Jurkat, Clone E6-1 (cell line): ENCODE measurements around the gene LCE1D.

Experiments used
- DNase-seq: peaks from one replicate; pipeline ENCODE4 v3.0.0-alpha.2; 2011; ENCODE audit warnings: low read depth, low spot score
- H3K4me3 ChIP-seq: 2 replicates; pipeline ENCODE4 v1.5.1; 2011; ENCODE audit warnings: mild to moderate bottlenecking, low read length, control low read depth, moderate library complexity

Gene LCE1D

DNA sequence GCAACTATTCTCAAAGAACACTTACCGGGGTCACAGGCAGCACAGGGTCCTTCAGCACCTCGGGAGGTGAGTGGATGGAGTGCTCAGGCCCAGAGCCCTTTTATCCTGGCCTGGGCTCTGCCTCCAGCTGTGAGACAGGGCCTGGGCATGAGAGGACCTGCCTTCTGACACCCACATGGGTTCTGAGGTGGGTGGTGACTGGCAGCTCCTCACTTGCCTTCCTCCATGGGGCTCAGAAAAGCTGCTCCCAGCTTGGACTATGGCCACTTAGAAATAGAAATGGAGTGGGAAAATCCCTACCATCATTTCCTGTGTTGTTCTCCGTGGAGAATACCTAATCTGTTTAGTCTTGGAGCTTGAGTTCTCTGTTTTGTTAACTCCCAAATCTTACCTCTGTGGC lies 10.1 kb downstream of the LCE1D start, which contains the start of gene LCE1C:
TSS of gene LCE1C (minus strand) at position 76 of the 400 bp plus-strand sequence. CDS start 1,173 bp downstream, outside the sequence.
- H3K4me3 ChIP-seq = no peak within 1 kb of the TSS
- DNase-seq = no peak

DNA sequence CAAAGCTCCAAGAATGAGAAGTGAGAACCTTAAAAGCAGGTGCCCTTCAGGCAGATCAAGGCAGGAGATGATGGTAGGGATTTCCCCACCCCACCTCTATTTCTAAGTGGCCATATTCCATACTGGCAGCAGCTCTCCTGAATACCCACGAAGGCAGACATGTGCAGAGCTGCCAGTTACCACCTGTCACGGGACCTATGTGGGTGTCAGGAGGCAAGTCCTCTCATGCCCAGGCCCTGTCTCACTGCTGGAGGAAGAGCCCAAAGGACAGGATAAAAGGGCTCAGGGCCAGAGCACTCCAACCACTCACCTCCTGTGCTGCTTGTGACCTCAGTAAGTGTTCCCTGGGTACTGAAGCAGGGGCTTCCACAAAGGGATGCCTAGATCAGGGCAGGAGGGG lies 14.5 kb downstream of the LCE1D start:
- DNase-seq = no peak
- no peak overlapping the region for H3K4me3 ChIP-seq

DNA sequence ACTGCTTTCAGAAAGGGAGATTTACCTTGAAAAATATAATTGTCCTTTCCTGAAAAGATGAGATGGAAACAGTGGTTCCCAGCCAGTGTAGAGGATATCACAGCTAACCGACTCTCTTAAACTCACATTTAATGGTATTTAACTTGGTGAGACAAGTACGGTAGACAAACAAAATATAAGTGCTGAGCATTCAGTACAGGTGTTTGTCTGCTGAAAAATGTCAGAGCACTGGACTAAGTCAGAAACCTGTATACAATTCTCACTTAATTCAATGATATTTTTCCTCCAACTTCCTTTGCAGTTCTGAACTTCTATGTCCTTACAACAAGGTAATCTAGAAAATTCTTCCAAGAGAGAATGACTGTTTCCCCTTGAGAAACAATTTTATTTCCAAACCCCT lies 15.2 kb downstream of the LCE1D start, which contains the start of gene LCE1B:
TSS of gene LCE1B (plus strand) at position 301 of the 400 bp plus-strand sequence. CDS start 476 bp downstream, outside the sequence.
- no peak within 1 kb of the TSS for H3K4me3 ChIP-seq
- DNase-seq = no peak

DNA sequence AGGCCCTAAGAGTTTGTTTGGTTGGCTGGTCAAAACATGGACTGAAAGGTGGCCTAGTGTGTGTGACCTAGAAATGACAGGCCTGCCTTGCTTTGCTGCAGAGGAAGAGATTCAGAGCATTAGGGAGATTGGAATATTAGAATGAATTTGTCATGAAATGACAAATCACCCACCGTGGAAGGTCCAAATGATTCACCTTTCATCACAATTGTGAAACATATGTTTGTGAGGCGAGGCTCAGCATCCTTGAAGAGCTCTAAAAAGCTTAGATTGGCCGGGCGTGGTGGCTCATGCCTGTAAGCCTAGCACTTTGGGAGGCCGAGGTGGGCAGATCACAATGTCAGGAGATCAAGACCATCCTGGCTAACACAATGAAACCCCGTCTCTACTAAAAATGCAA lies 20.8 kb downstream of the LCE1D start:
- DNase-seq = no peak
- no peak overlapping the region for H3K4me3 ChIP-seq

DNA sequence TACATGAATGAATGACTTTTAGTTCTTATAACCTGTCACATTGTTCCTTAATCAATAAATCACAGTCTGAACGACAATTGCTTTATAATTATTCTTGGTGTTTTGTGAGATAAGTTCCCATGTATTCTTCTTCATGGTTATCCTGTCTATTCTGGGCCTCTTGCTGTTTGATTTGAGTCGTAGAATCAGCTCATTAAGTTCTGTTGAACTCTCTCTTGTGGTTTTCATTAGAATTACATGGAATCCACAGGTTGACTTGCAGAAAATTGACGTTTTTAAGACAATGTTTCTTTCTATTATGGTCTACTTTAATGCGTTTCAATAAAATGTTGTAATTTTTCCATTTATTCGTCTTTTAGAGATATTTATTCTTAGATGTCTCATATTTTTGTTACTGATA lies 26.8 kb downstream of the LCE1D start:
- H3K4me3 ChIP-seq = no peak overlapping the region
- no peak for DNase-seq

DNA sequence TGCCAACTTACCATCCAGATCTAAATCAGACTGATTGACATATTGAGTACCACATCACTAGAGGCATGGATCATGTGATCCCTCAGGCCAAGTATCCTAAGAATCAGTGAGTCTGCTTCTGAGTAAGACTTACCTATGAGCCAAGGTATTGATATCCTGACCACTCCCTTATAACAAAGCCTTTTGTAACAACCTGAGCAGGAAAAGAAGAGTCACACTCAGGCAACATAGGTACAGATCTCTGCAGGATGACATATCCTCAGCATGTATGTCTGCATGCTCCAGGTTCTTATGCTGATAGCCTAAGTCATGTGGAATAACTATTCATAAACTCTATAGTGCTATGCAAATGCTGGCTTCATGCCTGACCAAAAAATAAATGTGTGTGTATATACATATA lies 28.4 kb downstream of the LCE1D start:
- DNase-seq = no peak
- no peak overlapping the region for H3K4me3 ChIP-seq

DNA sequence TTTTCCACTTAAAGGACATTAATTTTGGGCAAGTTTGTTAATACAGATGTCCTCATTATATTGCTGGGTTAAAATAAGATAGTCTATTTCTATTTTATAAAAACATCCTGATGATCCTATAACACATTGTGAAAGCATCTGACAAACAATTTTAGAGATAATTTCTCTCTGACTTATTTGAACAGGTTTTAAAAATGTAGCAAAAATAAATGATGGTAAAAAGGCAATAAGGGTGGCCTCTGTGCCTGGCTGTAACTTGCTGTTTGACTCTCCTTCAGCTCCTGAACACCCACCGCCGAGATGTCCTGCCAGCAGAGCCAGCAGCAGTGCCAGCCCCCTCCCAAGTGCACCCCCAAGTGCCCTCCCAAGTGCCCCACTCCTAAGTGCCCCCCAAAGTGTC lies 30.7 kb downstream of the LCE1D start, which contains the start of gene LCE1A:
TSS of gene LCE1A (plus strand) at position 301 of the 400 bp plus-strand sequence. CDS start at position 301, 0 bp downstream.
- no peak within 1 kb of the TSS for H3K4me3 ChIP-seq
- DNase-seq = no peak

DNA sequence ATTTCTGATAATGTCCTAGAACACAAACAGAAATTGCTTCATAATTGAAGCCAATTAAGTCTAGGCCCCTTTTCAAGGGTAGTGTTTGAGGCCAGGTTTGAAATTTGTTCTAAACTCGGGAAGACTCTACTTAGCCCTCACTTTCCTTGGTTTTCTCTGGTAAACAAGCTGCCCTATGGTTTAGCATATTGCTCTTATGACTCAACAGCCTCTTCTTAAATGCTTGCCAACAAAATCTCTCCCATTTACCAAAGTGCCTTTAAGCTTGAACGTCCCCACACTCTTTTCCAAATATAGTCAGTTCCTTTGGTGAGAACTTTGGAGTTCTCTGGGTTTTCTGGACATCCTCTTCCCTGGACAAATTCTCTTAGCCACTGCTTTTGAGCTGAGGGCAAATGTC lies 40.3 kb downstream of the LCE1D start:
- no peak overlapping the region for H3K4me3 ChIP-seq
- no peak for DNase-seq

DNA sequence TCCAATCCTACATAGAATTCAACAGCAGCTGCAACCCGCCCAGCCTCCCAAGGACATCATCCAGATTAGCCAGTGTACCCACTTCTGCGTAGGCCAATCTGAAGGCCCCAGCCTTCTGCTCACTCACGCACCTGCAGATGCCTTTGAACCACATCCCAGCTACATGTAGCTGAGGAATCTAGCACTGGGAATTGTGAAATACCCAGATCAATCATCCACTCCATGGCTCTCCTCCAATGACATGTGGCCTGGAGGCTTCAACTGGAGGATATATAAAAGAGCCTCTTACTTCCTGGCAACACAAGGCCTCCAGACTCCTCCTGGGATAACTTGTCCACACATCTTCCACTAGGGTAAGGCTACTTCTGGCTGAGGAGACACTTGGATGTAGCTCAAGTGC lies 46.0 kb downstream of the LCE1D start, which contains the start of gene LCE6A:
TSS of gene LCE6A (plus strand) at position 301 of the 400 bp plus-strand sequence. CDS start 665 bp downstream, outside the sequence.
- DNase-seq = no peak

More for the DNA sequence above, 46.0 kb downstream of the LCE1D start, which contains the start of gene LCE6A:
- no peak within 1 kb of the TSS for H3K4me3 ChIP-seq
